Aorta (tissue), 5 donors: Measurements from ENCODE around the gene BZW1. TPM values are rescaled to one million over a fixed set of nuclear protein-coding genes. Genes with fewer than 3 reads are reported as not detected.
"Not testable (repeated sequence)": the region's sequence is repeated elsewhere in the genome, so short reads cannot be mapped to it uniquely, and the experiment has no call there.

ENCODE experiments used
- ATAC-seq: fragments of 200-7000 bp; cut with Tn5 transposase; one replicate; pipeline ENCODE4 v1.9.1; 2022; ENCODE audit warnings: moderate library complexity; ENCODE audit not compliant: low FRiP score
- DNase-seq, 2 donors: peaks; one replicate each; pipeline ENCODE4 v3.0.0-alpha.2; 2020
- H3K27ac ChIP-seq, 2 donors: one replicate each; pipeline ENCODE4 v1.5.1; 2013; ENCODE audit warnings: low read length in 2 of 2, mild to moderate bottlenecking in 2 of 2, moderate library complexity in 2 of 2, control low read depth in 1 of 2, inconsistent platforms in 1 of 2, low read depth in 1 of 2
- H3K27me3 ChIP-seq, 2 donors: one replicate each; pipeline ENCODE4 v1.6.1; 2013; ENCODE audit warnings: control low read depth in 1 of 2, low read length in 1 of 2, mild to moderate bottlenecking in 1 of 2, moderate library complexity in 1 of 2; ENCODE audit not compliant: insufficient read depth in 2 of 2, control insufficient read depth in 1 of 2
- H3K36me3 ChIP-seq, 2 donors: one replicate each; pipeline ENCODE4 v1.6.1; 2013; ENCODE audit warnings: control low read depth in 1 of 2, low read length in 1 of 2, mild to moderate bottlenecking in 1 of 2; ENCODE audit not compliant: insufficient read depth in 2 of 2, control insufficient read depth in 1 of 2
- H3K4me1 ChIP-seq, 2 donors: one replicate each; pipeline ENCODE4 v1.6.1; 2013; ENCODE audit warnings: low read length in 2 of 2, control low read depth in 1 of 2, mild to moderate bottlenecking in 1 of 2, moderate library complexity in 1 of 2; ENCODE audit not compliant: insufficient read depth in 2 of 2, control insufficient read depth in 1 of 2
- H3K4me3 ChIP-seq, 2 donors: one replicate each; pipeline ENCODE4 v1.5.1; 2013; ENCODE audit warnings: low read length in 2 of 2, control low read depth in 1 of 2, mild to moderate bottlenecking in 1 of 2
- H3K9me3 ChIP-seq: one replicate; pipeline ENCODE4 v1.6.1; 2013; ENCODE audit warnings: mild to moderate bottlenecking, low read length; ENCODE audit not compliant: control insufficient read depth
- WGBS, 2 donors: extraction: QIAGEN DNeasy Blood & Tissue Kit; methylation state at CpG; one replicate each; pipeline ENCODE4 v1.1.7; 2013; 5-methylcytosine and 5-hydroxymethylcytosine counted together
- intact Hi-C, 2 donors: fragments of 100-400 bp; cut with DNase I; formaldehyde crosslinking; loops; one replicate each; pipeline versions ENCODE4 v1.14.2 to v1.15.0; 2022
- polyA plus RNA-seq, 2 donors: library from polyadenylated mRNA; stranded (reverse); fragments of 200-250 nt; gene quantifications; one replicate each; pipeline ENCODE4 v1.2.3, GENCODE V29; 2013
- total RNA-seq, 2 donors: library from RNA; stranded (reverse); fragmentation: NEBNext Ultra II Directional; extraction: Animal tissue kit (Norgen Biotek cat#: 25700); gene quantifications; one replicate each; pipeline ENCODE4 v1.2.1, GENCODE V29; 2021
- donor health status: healthy with polysubstance abuse.
- donor health status: Bipolar disorder and iron deficiency.
- donor health status: DM: no; HTN: no; CAD: no.
- donor health status: DM: no; HTN: no; CAD: no.
- donor health status: DM: yes; HTN: yes; CAD: no.

Gene BZW1
- total and polyA plus RNA-seq, 4 donors: 73.1 to 250 (median 136) TPM

DNA sequence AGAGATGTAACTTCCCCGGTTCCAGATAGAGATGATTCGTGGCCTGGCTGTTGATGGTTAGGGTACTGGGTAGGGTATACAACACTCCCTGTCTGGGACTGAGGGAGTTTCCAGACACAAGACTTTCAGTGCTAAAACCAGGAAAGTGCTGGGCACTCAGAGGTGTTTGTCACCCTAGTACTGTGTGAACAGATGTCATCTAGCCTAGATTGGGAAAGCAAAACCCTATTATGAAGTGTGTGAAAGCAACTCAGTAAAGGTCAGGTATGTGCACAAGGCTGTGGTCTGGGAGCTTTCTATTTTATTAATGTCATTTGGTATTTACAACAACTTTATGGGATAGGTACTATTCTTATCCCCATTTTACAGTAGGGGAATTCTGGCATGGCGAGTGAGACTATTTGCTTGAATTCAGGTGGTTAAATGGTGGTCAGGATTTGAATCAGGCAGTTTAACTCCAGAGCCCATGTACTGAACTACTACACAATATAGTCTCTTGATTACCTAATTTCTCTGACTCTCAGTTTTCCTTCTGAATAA, 2.6 kb downstream of the BZW1 start:
- H3K27ac ChIP-seq: no peak overlapping the region
- no peak overlapping the region for H3K4me3 ChIP-seq
- no peaks in the 10 kb centered on the region for H3K27me3 ChIP-seq
- 58 to 61% methylated on average over 3 of the region's 3 CpGs for WGBS, 2 donors
- no peaks in the 10 kb centered on the region for H3K4me1 ChIP-seq
- H3K9me3 ChIP-seq: no peaks in the 10 kb centered on the region
- ATAC-seq (no peak), DNase-seq (no peak)
- H3K36me3 ChIP-seq: peaks cover 6 to 10% of the 10 kb centered on the region in 2 donors
- intact Hi-C loops: loop anchor here (5.0 kb wide), 3 partner anchors 48 to 72 kb away; partner anchors contain the start of gene CLK1 (in 2 of the 2)

- H3K4me3 ChIP-seq: no peak overlapping the region
- 69 to 74% methylated on average over 1 of the region's 1 CpG for WGBS, 2 donors
- ATAC-seq: no peak
- H3K27me3 ChIP-seq: no peaks in the 10 kb centered on the region
- no peak for DNase-seq
- H3K36me3 ChIP-seq: peaks cover 6 to 10% of the 10 kb centered on the region in 2 donors
- intact Hi-C loops: loop anchor here (5.0 kb wide), 3 partner anchors 47 to 73 kb away; partner anchors contain the start of gene CLK1 (in 2 of the 2)
- no peaks in the 10 kb centered on the region for H3K4me1 ChIP-seq
- no peak overlapping the region for H3K27ac ChIP-seq
- no peaks in the 10 kb centered on the region for H3K9me3 ChIP-seq
Observed at GRCh38 chr2:200814917-200815316, 3.2 kb downstream of the BZW1 start.

DNA sequence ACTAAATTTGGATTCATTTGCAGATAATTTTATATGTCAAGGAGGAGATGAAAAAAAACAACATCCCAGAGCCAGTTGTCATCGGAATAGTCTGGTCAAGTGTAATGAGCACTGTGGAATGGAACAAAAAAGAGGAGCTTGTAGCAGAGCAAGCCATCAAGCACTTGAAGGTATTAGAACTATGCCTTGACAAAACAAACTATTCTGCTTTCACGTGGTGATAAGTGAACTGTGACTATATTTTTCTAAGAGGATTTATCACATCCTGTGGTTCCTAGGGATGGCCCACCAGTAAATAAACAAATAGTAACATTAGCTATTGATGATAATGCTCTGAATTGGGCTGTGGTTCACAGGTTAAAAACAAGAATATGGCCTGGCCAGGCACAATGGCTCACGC, 7.0 kb downstream of the BZW1 start:
- ATAC-seq, intact Hi-C loops, DNase-seq, H3K4me1 ChIP-seq, H3K9me3 ChIP-seq, H3K4me3 ChIP-seq, H3K27me3 ChIP-seq, H3K27ac ChIP-seq: not testable (repeated sequence)
- WGBS, 2 donors: 46 to 56% methylated on average over 3 of the region's 3 CpGs
- peaks cover 16 to 20% of the 10 kb centered on the region in 2 donors for H3K36me3 ChIP-seq

DNA sequence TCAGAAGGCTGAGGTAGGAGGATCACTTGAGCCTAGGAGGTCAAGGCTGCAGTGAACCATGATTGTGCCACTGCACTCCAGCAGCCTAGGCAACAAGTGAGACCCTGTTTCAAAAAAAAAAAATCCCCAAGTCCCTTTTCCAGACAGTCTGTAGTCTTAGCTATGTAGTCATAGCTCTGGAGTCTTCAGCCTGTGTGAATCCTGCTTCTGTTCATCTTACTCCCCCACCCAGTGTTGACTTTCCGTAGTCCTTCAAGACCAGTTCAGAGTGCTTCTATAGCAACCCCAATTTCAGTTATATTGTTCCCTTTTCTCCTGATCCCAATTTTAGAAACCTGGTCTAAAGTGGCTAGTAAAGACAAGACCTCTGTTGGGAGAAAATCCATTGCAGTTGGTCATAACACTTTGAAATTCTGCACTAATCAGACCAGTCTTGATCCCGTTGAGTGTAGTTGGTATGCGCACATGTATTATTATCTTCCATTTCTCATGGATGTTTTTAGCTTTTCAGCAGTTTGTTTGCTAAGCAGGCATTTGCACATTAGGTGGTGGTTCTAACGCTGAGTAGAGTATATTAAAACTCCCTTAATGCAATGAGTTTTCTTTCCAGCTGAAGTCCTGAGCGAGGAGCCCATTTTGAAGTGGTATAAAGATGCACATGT, 9.0 kb downstream of the BZW1 start:
- H3K9me3 ChIP-seq: no peaks in the 10 kb centered on the region
- no peak for DNase-seq
- 92% methylated on average over 5 of the region's 5 CpGs for WGBS, 2 donors
- no peaks in the 10 kb centered on the region for H3K27me3 ChIP-seq
- ATAC-seq: no peak
- intact Hi-C loops: loop anchor here in 1 of 2 donors (10.0 kb wide), 1 partner anchor 866 kb away; the partner anchor contains the start of genes MAIP1 and TYW5
- no peak overlapping the region for H3K27ac ChIP-seq
- peaks cover 16 to 20% of the 10 kb centered on the region in 2 donors for H3K36me3 ChIP-seq
- no peaks in the 10 kb centered on the region for H3K4me1 ChIP-seq
- no peak overlapping the region for H3K4me3 ChIP-seq

- no peak for ATAC-seq
- intact Hi-C loops: loop anchor here in 1 of 2 donors (10.0 kb wide), 1 partner anchor 867 kb away; the partner anchor contains the start of genes MAIP1 and TYW5
- Histone ChIP-seq H3K4me3 (no peak overlapping the region), H3K4me1 (no peaks in the 10 kb centered on the region), H3K9me3 (no peaks in the 10 kb centered on the region), H3K36me3 (peaks cover 16 to 20% of the 10 kb centered on the region in 2 donors), H3K27ac (no peak overlapping the region), H3K27me3 (no peaks in the 10 kb centered on the region)
- WGBS, 2 donors: 81 to 84% methylated on average over 6 of the region's 6 CpGs
- no peak for DNase-seq
Observed at GRCh38 chr2:200821686-200822245, 10.1 kb downstream of the BZW1 start.

GRCh38 chr2:200828104-200828503, 16.4 kb downstream of the BZW1 start:
- Histone ChIP-seq H3K27ac (no peak overlapping the region), H3K4me1 (no peaks in the 10 kb centered on the region), H3K4me3 (no peak overlapping the region), H3K27me3 (no peaks in the 10 kb centered on the region), H3K9me3 (no peaks in the 10 kb centered on the region), H3K36me3 (no peaks in the 10 kb centered on the region)
- no peak for ATAC-seq
- intact Hi-C loops: loop anchor here in 1 of 2 donors (10.0 kb wide), 1 partner anchor 873 kb away; the partner anchor contains the start of genes MAIP1 and TYW5
- DNase-seq: no peak
- WGBS, 2 donors: 84 to 85% methylated on average over 2 of the region's 2 CpGs

DNA sequence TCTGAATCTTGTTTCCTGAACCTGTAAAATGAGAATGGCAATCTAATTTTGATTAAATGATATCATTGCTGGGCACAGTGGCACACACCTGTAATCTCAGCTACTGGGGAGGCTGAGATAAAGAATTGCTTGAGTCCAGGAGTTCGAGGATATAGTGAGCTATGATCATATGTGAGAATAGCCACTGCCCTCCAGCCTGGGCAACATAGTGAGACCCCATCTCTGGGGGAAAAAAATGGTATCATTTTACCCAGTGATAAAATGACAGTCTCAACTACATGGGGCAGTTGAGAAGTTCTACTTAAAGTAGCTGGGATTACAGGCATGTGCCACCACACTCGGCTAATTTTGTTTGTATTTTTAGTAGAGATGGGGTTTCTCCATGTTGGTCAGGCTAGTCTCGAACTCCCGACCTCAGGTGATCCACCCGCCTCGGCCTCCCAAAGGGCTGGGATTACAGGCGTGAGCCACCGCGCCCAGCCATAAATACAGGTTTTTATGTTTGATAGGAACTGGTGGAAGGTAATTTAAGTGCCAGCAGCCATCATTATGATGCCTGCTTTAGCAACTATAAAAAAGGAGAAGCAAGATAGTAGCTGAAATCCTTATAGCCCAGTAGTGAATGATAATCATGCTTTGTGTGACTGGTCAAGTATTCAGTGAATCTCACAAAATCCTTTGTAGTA, 17.0 kb downstream of the BZW1 start:
- intact Hi-C loops: loop anchor here in 1 of 2 donors (10.0 kb wide), 1 partner anchor 874 kb away; the partner anchor contains the start of genes MAIP1 and TYW5
- 93 to 94% methylated on average over 9 of the region's 9 CpGs for whole genome bisulfite sequencing, 2 donors
- ATAC-seq: no peak
- no peak for DNase-seq
- no peaks in the 10 kb centered on the region for H3K27me3 ChIP-seq
- H3K4me3 ChIP-seq: no peak overlapping the region
- no peaks in the 10 kb centered on the region for H3K9me3 ChIP-seq
- H3K27ac ChIP-seq: no peak overlapping the region
- no peaks in the 10 kb centered on the region for H3K36me3 ChIP-seq
- no peaks in the 10 kb centered on the region for H3K4me1 ChIP-seq

DNA sequence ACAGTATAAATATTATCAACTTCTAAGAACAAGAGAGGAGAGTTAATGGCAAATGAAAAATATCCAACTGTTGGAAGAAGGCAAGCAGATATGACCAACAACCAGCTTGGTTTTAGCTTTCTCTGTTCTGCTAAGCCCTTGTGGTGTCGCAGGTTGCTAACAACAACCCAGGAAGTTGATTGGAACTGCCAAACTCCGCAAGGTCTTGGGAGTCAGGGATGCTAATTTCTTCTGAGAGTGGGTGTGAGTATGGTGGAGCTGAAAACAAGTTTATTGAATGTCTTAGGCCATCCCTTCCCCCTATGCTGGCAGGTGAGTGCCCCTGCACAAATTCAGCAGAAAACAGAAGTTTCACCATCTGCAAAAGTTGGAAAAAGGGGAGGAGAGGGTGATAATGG, 17.5 kb downstream of the BZW1 start:
- Histone ChIP-seq H3K36me3 (no peaks in the 10 kb centered on the region), H3K4me1 (no peaks in the 10 kb centered on the region), H3K4me3 (no peak overlapping the region), H3K27me3 (no peaks in the 10 kb centered on the region), H3K27ac (no peak overlapping the region), H3K9me3 (no peaks in the 10 kb centered on the region)
- 87 to 93% methylated on average over 2 of the region's 2 CpGs for WGBS, 2 donors
- ATAC-seq: no peak
- no peak for DNase-seq
- intact Hi-C loops: loop anchor here in 1 of 2 donors (10.0 kb wide), 1 partner anchor 874 kb away; the partner anchor contains the start of genes MAIP1 and TYW5
